ENCODE data around the gene GBP4. TPM values are rescaled to one million over a fixed set of nuclear protein-coding genes. Genes with fewer than 3 reads are reported as not detected.
A peak's percentile ranks its signal among the peaks of the same experiment; 100 is the strongest.
"Not testable (repeated sequence)": the region's sequence is repeated elsewhere in the genome, so short reads cannot be mapped to it uniquely, and the experiment has no call there.

Gene GBP4, protein sequence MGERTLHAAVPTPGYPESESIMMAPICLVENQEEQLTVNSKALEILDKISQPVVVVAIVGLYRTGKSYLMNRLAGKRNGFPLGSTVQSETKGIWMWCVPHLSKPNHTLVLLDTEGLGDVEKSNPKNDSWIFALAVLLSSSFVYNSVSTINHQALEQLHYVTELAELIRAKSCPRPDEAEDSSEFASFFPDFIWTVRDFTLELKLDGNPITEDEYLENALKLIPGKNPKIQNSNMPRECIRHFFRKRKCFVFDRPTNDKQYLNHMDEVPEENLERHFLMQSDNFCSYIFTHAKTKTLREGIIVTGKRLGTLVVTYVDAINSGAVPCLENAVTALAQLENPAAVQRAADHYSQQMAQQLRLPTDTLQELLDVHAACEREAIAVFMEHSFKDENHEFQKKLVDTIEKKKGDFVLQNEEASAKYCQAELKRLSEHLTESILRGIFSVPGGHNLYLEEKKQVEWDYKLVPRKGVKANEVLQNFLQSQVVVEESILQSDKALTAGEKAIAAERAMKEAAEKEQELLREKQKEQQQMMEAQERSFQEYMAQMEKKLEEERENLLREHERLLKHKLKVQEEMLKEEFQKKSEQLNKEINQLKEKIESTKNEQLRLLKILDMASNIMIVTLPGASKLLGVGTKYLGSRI
- 10 to 100 TPM in 2 of 6 experiments, 1 to 10 TPM in 4; 3.9 to 12.6 (median 6.8) TPM for total RNA-seq
- long read RNA-seq, partial matches to known transcripts: 0 of 1 reads
- long read RNA-seq, other reads (novel, unspliced or antisense): 1 of 1 reads

DNA sequence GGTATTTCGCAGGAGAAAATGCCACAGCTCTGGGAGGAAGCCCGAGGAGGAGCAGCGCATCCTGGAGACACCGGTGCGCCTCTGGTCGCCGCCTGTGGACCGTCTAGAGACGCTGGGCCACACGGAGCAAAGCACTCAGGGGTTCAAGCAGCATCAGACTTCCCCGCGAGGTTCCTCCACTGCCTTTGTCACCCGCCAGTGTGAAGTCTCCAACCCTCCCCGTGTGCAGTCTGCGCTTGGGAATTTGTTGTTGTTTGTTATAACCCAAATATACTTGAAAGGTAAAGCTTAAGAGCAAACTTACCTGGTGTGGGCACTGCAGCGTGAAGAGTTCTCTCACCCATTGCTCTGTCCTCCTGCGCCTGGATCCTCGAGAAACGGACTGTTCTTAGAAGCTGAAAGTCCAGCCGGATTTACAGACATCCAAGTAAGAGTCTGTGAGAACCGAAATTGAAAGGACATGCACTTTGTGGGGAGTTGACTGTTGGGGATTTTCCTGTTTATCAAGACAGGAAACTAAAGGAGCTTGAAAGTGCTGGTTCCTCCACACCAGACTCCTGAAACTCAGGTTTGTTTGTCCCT, at the start of gene GBP4:
Gene GBP4, minus strand, starts transcription at position 452 of the 582 bp plus-strand sequence. Its CDS starts 108 bp downstream, at position 344.
- H3K27ac ChIP-seq: peak within 1 kb of the TSS; percentile 74 to 84 (median 81)
- peaks cover 0 to 11% (median 0%) of the 10 kb centered on the region in 4 donors for H3K36me3 ChIP-seq
- no peak for TF ChIP-seq POLR2A (IDR thresholded peaks at IDR 0.05)
- TF ChIP-seq, protein P1, sequence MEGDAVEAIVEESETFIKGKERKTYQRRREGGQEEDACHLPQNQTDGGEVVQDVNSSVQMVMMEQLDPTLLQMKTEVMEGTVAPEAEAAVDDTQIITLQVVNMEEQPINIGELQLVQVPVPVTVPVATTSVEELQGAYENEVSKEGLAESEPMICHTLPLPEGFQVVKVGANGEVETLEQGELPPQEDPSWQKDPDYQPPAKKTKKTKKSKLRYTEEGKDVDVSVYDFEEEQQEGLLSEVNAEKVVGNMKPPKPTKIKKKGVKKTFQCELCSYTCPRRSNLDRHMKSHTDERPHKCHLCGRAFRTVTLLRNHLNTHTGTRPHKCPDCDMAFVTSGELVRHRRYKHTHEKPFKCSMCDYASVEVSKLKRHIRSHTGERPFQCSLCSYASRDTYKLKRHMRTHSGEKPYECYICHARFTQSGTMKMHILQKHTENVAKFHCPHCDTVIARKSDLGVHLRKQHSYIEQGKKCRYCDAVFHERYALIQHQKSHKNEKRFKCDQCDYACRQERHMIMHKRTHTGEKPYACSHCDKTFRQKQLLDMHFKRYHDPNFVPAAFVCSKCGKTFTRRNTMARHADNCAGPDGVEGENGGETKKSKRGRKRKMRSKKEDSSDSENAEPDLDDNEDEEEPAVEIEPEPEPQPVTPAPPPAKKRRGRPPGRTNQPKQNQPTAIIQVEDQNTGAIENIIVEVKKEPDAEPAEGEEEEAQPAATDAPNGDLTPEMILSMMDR (IDR thresholded peaks at IDR 0.05): no peak
- ATAC-seq (peak; percentile 82 to 87 (median 83)), DNase-seq (peak; percentile 49 to 72 (median 52))
- intact Hi-C loops (cut with DNase I): no loop called here
- no peaks in the 10 kb centered on the region for H3K27me3 ChIP-seq
- WGBS (ENCODE audit: insufficient coverage, low coverage, low lambda C conversion rate, missing lambda C conversion rate): 1% methylated on average over 16 of the region's 21 CpGs
- peak within 1 kb of the TSS; percentile 49 to 58 (median 57) for H3K4me3 ChIP-seq
- peaks cover 0 to 6% (median 0%) of the 10 kb centered on the region in 4 donors for H3K4me1 ChIP-seq
- H3K9me3 ChIP-seq: no peaks in the 10 kb centered on the region

DNA sequence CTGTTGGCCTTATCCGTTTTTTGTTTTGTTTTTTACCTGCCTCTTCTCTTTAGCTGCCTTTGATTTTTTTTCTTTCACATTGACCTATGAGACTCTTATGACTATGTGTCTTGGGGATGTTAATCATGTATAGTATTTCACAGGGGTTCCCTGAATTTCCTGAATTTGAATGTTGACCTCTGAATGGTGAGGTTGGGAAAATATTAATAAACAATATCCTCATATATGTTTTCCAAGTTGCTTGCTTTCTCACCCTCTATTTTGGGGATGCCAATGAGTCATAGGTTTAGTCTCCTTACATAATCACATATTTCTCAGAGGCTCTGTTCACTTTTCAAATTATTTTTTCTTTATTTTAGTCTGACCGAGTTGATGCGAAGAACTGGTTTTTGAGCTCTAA, 44.3 kb upstream of the GBP4 start:
- intact Hi-C loops (cut with DNase I): no loop called here
- Histone ChIP-seq H3K36me3 (no peaks in the 10 kb centered on the region), H3K27ac (no peak overlapping the region), H3K4me3 (no peak overlapping the region), H3K27me3 (no peaks in the 10 kb centered on the region), H3K4me1 (no peaks in the 10 kb centered on the region), H3K9me3 (no peaks in the 10 kb centered on the region)
- 81% methylated on average over 3 of the region's 3 CpGs for WGBS (ENCODE audit: insufficient coverage, low coverage, low lambda C conversion rate, missing lambda C conversion rate)
- no peak for DNase-seq
- no peak for ATAC-seq
- no peak for TF ChIP-seq POLR2A (IDR thresholded peaks at IDR 0.05)
- TF ChIP-seq, protein P1 (IDR thresholded peaks at IDR 0.05): no peak

DNA sequence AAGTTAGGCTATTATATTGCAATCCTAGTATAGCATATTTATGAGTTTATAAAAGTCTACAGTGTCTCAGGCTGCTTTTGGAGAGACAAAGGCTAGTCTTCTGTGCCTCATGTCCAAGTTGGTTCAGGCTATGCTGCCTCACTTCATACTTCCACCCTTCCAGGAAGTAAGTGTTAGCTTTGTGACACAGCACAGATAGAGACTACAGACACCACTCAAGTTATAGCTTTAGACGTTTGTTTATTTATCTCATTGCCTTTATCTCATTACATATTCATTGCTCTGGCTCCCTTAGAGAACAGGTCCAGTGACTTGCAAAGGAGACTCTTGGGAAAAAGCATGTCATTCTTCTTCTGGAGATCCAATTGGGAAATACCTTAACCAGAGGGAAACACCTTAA, 22.6 kb upstream of the GBP4 start:
- ATAC-seq (peak in 1 of 4 donors; percentile 16), DNase-seq (no peak)
- WGBS (ENCODE audit: insufficient coverage, low coverage, low lambda C conversion rate, missing lambda C conversion rate): 17% methylated on average over 1 of the region's 1 CpG
- Histone ChIP-seq H3K9me3 (no peaks in the 10 kb centered on the region), H3K27ac (no peak overlapping the region), H3K36me3 (no peaks in the 10 kb centered on the region), H3K4me1 (no peaks in the 10 kb centered on the region), H3K4me3 (no peak overlapping the region), H3K27me3 (no peaks in the 10 kb centered on the region)
- intact Hi-C loops (cut with DNase I): no loop called here
- TF ChIP-seq, protein P1 (IDR thresholded peaks at IDR 0.05): no peak
- TF ChIP-seq POLR2A (IDR thresholded peaks at IDR 0.05): no peak

DNA sequence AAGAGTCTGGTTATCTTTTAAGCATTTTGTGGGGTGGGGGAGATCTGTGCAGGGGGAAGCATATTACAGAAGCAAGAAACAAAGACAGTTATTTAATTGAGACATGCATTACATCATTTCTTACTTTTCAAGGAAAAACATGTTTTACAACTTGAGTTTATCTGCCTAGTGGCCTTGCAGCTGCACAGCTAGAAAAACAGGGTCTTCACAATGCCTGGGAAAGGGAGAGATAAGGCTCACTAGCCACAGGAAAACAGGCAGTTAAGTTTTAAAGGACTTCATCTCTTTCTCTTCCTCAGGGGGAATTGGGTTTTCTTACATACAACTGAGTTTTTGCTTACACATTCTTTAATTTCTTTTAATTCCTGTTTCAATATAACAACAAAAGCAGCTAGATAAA, 21.1 kb upstream of the GBP4 start:
- H3K27ac ChIP-seq; H3K9me3 ChIP-seq; H3K36me3 ChIP-seq; intact Hi-C loops (cut with DNase I); H3K27me3 ChIP-seq; DNase-seq; H3K4me3 ChIP-seq; H3K4me1 ChIP-seq; ATAC-seq: not testable (repeated sequence)

DNA sequence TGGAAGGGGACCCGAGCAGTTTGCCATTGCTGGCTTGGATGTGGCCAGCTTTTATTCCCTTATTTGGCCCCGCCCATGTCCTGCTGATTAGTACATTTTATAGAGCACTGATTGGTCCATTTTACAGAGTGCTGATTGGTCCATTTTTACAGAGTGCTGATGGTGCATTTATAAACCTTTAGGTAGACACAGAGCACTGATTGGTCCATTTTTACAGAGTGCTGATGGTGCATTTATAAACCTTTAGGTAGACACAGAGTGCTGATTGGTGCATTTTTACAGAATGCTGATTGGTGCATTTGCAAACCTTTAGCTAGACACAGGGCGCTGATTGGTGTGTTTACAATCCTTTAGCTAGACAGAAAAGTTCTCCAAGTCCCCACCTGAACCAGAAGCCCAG, 20.2 kb upstream of the GBP4 start:
- intact Hi-C loops (cut with DNase I); ATAC-seq; H3K36me3 ChIP-seq; H3K9me3 ChIP-seq; H3K27ac ChIP-seq; H3K4me3 ChIP-seq; DNase-seq; H3K27me3 ChIP-seq; H3K4me1 ChIP-seq: not testable (repeated sequence)
- WGBS (ENCODE audit: insufficient coverage, low coverage, low lambda C conversion rate, missing lambda C conversion rate): 82% methylated on average over 3 of the region's 3 CpGs

All from right lobe of liver (tissue), 6 donors.